ENCODE data around the gene AGXT2.
"Not testable (repeated sequence)": the region's sequence is repeated elsewhere in the genome, so short reads cannot be mapped to it uniquely, and the experiment has no call there.

Gene AGXT2

DNA sequence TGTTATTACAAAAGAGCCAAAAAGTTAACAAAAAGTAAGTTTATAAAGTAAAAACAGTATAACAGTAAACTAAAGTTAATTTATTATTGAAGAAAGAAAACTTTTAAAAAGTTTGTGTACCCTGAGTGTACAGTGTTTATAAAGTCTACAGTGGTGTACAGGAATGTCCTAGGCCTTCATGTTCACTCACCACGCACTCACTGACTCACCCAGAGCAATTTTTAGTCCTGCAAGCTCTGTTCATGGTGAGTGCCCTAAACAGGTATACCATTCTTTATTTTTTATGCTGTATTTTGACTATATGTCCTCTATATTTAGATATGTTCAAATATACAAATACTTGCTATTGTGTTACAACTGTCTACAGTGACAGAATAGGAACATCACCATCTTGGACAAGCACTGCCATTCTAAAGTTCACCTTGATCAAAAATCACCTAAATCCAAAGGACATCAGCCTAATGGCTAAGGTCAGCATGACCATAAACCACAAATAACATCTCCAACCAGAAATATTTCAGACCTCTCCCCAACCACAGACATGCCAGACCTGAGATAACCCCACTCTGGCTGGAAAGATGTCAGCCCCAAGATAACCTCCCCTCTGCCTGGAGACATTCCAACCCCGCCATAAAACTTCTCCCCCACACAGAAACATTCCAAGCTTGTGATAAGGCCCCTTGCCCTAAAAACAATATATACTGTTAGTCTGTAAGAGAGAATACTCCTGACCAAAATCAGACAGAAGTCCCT is 56.1 kb downstream of the AGXT2 start:
- POLR2A ChIA-PET: no interaction called here
- no peak for DNase-seq (ENCODE audit: extremely low spot score)
- CTCF ChIA-PET: no interaction called here
- TF ChIP-seq, protein P1, sequence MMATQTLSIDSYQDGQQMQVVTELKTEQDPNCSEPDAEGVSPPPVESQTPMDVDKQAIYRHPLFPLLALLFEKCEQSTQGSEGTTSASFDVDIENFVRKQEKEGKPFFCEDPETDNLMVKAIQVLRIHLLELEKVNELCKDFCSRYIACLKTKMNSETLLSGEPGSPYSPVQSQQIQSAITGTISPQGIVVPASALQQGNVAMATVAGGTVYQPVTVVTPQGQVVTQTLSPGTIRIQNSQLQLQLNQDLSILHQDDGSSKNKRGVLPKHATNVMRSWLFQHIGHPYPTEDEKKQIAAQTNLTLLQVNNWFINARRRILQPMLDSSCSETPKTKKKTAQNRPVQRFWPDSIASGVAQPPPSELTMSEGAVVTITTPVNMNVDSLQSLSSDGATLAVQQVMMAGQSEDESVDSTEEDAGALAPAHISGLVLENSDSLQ (IDR thresholded peaks at IDR 0.05): no peak
- no peak for TF ChIP-seq HDGF (IDR thresholded peaks at IDR 0.05; ENCODE audit: borderline replicate concordance)
- TF ChIP-seq BHLHE40 (IDR thresholded peaks at IDR 0.05; ENCODE audit: borderline replicate concordance): no peak
- no peak for TF ChIP-seq ARNT (IDR thresholded peaks at IDR 0.05)

DNA sequence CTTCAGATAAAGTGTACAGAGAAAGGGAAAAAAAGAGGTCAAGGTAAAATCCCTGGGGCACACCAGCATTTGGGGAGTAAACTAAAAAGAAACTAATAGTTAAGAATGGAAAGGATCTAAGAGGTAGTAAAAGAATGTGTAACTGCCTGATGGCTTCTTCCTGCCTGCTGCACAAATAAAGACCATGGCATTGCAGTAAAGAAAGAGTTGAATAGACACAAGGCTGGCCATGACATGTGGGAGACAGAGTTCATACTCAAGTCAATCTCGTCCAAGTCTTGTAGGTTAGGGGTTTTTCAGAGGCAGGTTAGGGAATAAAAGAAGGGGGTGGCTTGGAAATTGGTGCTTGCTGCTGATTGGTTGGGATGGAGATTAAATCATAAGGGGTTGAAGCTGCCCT is 60.8 kb downstream of the AGXT2 start:
- ChIA-PET POLR2A (no interaction called here), CTCF (no interaction called here)
- TF ChIP-seq LEF1 (IDR thresholded peaks at IDR 0.05; ENCODE audit: borderline replicate concordance): no peak
- TF ChIP-seq TARDBP (IDR thresholded peaks at IDR 0.05): no peak
- TF ChIP-seq SP1 (IDR thresholded peaks at IDR 0.05): no peak
- DNase-seq (ENCODE audit: extremely low spot score): no peak

DNA sequence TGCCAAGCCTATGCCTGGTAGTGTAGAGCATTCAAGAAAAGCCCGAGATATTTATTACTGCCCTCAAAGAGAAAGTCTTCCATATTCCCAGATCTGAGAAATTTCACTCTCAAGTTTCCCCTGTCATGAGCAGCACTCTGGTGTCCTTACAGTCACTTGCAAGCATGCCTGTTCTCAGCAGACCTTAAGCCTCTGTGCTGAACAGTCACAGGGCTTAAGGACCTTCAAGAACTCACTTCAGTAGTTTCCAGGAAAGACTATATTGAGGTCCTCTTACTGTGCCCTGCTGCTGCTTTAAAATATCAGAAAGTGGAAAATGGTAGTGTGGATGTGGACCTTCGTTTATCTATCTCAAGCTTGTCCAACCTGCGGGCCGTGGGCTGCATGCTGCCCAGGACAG is 64.9 kb downstream of the AGXT2 start:
- TF ChIP-seq BHLHE40 (IDR thresholded peaks at IDR 0.05; ENCODE audit: borderline replicate concordance): no peak
- no peak for TF ChIP-seq ELF4 (IDR thresholded peaks at IDR 0.05)
- TF ChIP-seq TARDBP (IDR thresholded peaks at IDR 0.05): no peak
- TF ChIP-seq ARNT (IDR thresholded peaks at IDR 0.05): no peak
- no peak for TF ChIP-seq CTBP1 (IDR thresholded peaks at IDR 0.05; ENCODE audit: borderline replicate concordance)
- TF ChIP-seq FOXA1 (IDR thresholded peaks at IDR 0.05): no peak
- TF ChIP-seq, protein P1 (IDR thresholded peaks at IDR 0.05): no peak
- TF ChIP-seq FOXM1 (IDR thresholded peaks at IDR 0.05; ENCODE audit: borderline replicate concordance): no peak
- no peak for TF ChIP-seq L3MBTL2 (conservative IDR thresholded peaks at IDR 0.05)
- TF ChIP-seq LEF1 (IDR thresholded peaks at IDR 0.05; ENCODE audit: borderline replicate concordance): no peak
- TF ChIP-seq FOXK2 (IDR thresholded peaks at IDR 0.05): no peak
- no peak for TF ChIP-seq SUZ12 (IDR thresholded peaks at IDR 0.05)
- no peak for TF ChIP-seq NFRKB (IDR thresholded peaks at IDR 0.05)
- TF ChIP-seq HDGF (IDR thresholded peaks at IDR 0.05; ENCODE audit: borderline replicate concordance): no peak
- TF ChIP-seq ZNF384 (IDR thresholded peaks at IDR 0.05): no peak
- no peak for TF ChIP-seq SP1 (IDR thresholded peaks at IDR 0.05)
- ChIA-PET CTCF (no interaction called here), POLR2A (no interaction called here)
- no peak for DNase-seq (ENCODE audit: extremely low spot score)

DNA sequence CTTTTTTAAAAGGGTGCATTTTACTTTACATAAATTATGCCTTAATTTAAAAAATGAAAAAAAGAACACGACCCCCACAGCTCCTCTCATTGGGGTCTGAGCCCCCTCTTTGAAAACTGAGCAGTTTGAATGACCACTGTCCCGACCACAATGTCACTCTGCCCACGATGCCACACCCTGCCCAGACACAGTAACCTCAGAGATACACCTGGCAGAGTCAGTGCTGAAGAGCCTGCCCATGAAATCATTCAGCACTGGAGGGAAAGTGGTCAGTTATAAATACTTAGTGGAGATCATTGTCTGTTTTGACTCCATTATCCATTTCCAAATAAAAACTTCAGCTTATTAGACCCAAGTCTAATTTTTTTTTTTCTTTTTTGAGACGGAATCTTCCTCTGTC is 69.1 kb downstream of the AGXT2 start:
- no peak for DNase-seq (ENCODE audit: extremely low spot score)
- CTCF ChIA-PET: no interaction called here
- no peak for TF ChIP-seq CTBP1 (IDR thresholded peaks at IDR 0.05; ENCODE audit: borderline replicate concordance)
- TF ChIP-seq, protein P1 (IDR thresholded peaks at IDR 0.05): no peak
- TF ChIP-seq L3MBTL2 (conservative IDR thresholded peaks at IDR 0.05): no peak
- no peak for TF ChIP-seq FOXA1 (IDR thresholded peaks at IDR 0.05)
- no peak for TF ChIP-seq ARNT (IDR thresholded peaks at IDR 0.05)
- no peak for TF ChIP-seq TARDBP (IDR thresholded peaks at IDR 0.05)
- no peak for TF ChIP-seq LEF1 (IDR thresholded peaks at IDR 0.05; ENCODE audit: borderline replicate concordance)
- no peak for TF ChIP-seq BHLHE40 (IDR thresholded peaks at IDR 0.05; ENCODE audit: borderline replicate concordance)
- TF ChIP-seq SP1 (IDR thresholded peaks at IDR 0.05): no peak
- TF ChIP-seq NFRKB (IDR thresholded peaks at IDR 0.05): no peak
- no peak for TF ChIP-seq ZNF384 (IDR thresholded peaks at IDR 0.05)
- no peak for TF ChIP-seq SUZ12 (IDR thresholded peaks at IDR 0.05)
- TF ChIP-seq HDGF (IDR thresholded peaks at IDR 0.05; ENCODE audit: borderline replicate concordance): no peak
- POLR2A ChIA-PET: interaction anchor here (0.6 kb wide), 1 partner anchor 29 kb away, joined by 3 read pairs; no protein-coding TSS in a partner anchor

DNA sequence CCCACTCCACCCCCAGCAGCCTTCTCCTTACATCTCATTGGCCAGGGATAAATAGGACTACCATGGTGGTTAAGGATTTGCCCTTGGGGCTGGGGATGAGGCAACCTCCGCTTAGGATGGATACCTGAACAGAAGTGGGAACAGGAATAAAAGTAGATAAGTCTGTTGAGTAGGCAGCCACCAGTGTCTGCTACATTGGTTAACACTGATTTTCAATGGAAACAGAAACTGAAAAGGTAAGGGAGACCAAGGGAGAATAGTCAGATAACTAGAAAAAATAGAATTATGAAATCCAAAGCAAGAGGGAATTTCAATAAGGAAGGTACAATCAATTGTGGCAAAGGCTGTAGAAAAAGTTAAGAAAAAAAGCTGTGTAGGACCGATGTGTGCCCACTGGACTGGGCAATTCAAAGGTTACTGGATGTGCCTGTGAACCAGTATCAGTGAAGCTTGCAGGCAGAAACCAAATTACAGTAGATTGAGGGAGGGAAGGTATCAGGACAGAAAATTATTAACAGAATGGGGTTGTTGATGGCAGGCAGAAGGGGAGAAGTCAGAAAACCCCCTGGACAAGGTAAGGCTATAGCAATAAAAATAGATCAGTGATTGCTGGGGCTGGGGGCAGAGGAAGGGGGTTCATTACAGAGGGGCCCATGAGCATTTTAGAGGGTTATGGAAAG is 69.7 kb downstream of the AGXT2 start:
- no peak for TF ChIP-seq HDGF (IDR thresholded peaks at IDR 0.05; ENCODE audit: borderline replicate concordance)
- DNase-seq (ENCODE audit: extremely low spot score): no peak
- CTCF ChIA-PET: interaction anchor here (0.9 kb wide), 1 partner anchor 25 kb away, joined by 3 read pairs; no protein-coding TSS in a partner anchor
- POLR2A ChIA-PET: interaction anchor here (0.6 kb wide), 1 partner anchor 28 kb away, joined by 3 read pairs; no protein-coding TSS in a partner anchor

DNA sequence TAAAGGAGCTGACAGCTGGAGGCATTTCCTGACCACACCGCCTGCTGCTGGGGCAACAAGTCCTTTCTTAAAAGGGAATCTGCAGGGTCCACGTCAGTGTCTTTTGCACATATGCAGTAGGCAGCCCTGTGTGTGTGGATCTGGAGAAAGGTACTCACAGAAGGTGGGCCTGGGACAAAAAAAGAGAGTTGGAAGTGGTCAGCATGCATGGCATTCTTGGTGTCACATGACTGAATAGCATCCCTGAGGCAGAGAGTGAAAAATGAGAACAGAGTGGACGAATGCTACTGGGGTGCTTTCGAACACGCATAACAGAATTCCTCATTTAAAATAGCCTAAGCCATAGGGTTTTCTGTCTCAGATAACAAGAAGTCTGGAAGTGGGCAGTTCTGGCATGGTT is 71.4 kb downstream of the AGXT2 start:
- ChIA-PET CTCF (no interaction called here), POLR2A (interaction anchor here (1.0 kb wide), 1 partner anchor 46 kb away, joined by 3 read pairs; no protein-coding TSS in a partner anchor)
- no peak for TF ChIP-seq TARDBP (IDR thresholded peaks at IDR 0.05)
- TF ChIP-seq, protein P1 (IDR thresholded peaks at IDR 0.05): no peak
- no peak for TF ChIP-seq ZNF384 (IDR thresholded peaks at IDR 0.05)
- no peak for TF ChIP-seq FOXK2 (IDR thresholded peaks at IDR 0.05)
- TF ChIP-seq FOXM1 (IDR thresholded peaks at IDR 0.05; ENCODE audit: borderline replicate concordance): no peak
- TF ChIP-seq ARNT (IDR thresholded peaks at IDR 0.05): no peak
- no peak for TF ChIP-seq FOXA1 (IDR thresholded peaks at IDR 0.05)
- TF ChIP-seq L3MBTL2 (conservative IDR thresholded peaks at IDR 0.05): no peak
- TF ChIP-seq SP1 (IDR thresholded peaks at IDR 0.05): no peak
- TF ChIP-seq NFRKB (IDR thresholded peaks at IDR 0.05): no peak
- no peak for TF ChIP-seq ELF4 (IDR thresholded peaks at IDR 0.05)
- DNase-seq (ENCODE audit: extremely low spot score): no peak

DNA sequence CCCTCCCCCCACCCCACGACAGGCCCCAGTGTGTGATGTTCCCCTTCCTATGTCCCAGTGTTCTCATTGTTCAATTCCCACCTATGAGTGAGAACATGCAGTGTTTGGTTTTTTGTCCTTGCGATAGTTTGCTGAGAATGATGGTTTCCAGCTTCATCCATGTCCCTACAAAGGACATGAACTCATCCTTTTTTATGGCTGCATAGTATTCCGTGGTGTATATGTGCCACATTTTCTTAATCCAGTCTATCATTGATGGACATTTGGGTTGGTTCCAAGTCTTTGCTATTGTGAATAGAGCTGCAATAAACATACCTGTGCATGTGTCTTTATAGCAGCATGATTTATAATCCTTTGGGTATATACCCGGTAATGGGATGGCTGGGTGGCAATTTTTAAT is 76.1 kb downstream of the AGXT2 start:
- CTCF ChIA-PET; POLR2A ChIA-PET; DNase-seq (ENCODE audit: extremely low spot score): not testable (repeated sequence)
